Measurements from ENCODE around the gene ZC2HC1C. TPM values are rescaled to one million over a fixed set of nuclear protein-coding genes. Genes with fewer than 3 reads are reported as not detected.

The ZC2HC1C gene
- total and polyA plus RNA-seq, 9 of the 15 experiments (the other 6 are each of a cell fraction or from before 2014, with no cell fraction given), result 6.3 to 9.2 (median 7.7) TPM

DNA sequence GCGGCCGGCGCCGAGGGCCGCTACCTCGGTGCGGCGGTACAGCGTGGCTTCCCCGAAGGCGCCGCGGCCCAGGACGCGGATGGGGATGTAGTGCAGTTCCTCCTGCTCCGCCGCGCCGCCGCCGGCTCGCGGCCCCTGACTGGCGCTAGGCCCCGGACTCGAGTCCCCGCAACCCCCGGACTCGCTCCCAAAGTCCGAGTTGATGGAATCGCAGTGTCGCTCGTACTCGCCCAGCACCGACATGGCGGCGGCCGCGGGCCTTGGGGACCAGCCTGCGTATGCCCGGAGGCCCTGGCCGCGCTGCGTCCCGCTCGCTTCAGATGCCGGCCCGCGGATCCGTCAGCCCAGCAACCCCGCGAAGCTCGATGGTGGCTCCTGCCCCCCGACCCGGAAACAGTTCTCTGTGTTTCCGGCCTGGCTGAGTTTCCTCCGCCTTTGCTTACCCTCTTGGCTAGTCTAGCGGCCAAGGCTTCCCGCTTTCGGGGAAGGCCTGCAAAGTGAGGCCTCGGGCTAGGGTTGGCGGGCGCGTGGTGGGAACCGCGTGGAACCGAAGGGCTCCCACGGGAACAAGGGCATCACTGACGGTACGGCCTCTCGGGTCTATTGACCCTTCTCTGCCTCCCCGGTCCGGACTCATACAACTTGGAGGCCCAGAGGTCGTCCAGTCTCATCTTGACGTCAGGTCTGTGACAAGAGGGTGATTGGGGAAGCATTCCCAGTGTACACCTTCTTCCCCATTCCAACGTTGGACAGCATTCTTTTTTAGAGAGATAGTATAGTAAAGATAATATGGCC is 57.4 kb downstream of the ZC2HC1C start, which contains the start of gene NEK9 (continued):
- TF ChIP-seq AFF4 (CRISPR knock-in tag; IDR thresholded peaks at IDR 0.05), result peak; percentile 43; the same call in 1 of the 2 replicates
- TF ChIP-seq SUPT5H (IDR thresholded peaks at IDR 0.05), result peak; percentile 87
- no peak for TF ChIP-seq CTCF (IDR thresholded peaks at IDR 0.05 in 2 of 3, conservative IDR thresholded peaks at IDR 0.05 in 1 of 3; ENCODE audit: insufficient read depth in 2 of 3, low read depth in 1 of 3, low read length in 3 of 3)
- TF ChIP-seq ZNF175 (CRISPR knock-in tag; IDR thresholded peaks at IDR 0.05; ENCODE audit: low read depth), result 0 out of 2 replicates have a peak, but pooled peaks have one; percentile 43
- TF ChIP-seq ARID4B (CRISPR knock-in tag; IDR thresholded peaks at IDR 0.05), result peak; percentile 79
- peak; percentile 74 for TF ChIP-seq C11orf30 (IDR thresholded peaks at IDR 0.05; ENCODE audit: low read depth)
- TF ChIP-seq, protein P1, sequence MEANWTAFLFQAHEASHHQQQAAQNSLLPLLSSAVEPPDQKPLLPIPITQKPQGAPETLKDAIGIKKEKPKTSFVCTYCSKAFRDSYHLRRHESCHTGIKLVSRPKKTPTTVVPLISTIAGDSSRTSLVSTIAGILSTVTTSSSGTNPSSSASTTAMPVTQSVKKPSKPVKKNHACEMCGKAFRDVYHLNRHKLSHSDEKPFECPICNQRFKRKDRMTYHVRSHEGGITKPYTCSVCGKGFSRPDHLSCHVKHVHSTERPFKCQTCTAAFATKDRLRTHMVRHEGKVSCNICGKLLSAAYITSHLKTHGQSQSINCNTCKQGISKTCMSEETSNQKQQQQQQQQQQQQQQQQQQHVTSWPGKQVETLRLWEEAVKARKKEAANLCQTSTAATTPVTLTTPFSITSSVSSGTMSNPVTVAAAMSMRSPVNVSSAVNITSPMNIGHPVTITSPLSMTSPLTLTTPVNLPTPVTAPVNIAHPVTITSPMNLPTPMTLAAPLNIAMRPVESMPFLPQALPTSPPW (CRISPR knock-in tag; IDR thresholded peaks at IDR 0.05), result peak; percentile 42; the same call in 1 of the 2 replicates
- TF ChIP-seq ATF7 (IDR thresholded peaks at IDR 0.05), result peak; percentile 60; the same call in 1 of the 2 replicates
- TF ChIP-seq, protein P2, sequence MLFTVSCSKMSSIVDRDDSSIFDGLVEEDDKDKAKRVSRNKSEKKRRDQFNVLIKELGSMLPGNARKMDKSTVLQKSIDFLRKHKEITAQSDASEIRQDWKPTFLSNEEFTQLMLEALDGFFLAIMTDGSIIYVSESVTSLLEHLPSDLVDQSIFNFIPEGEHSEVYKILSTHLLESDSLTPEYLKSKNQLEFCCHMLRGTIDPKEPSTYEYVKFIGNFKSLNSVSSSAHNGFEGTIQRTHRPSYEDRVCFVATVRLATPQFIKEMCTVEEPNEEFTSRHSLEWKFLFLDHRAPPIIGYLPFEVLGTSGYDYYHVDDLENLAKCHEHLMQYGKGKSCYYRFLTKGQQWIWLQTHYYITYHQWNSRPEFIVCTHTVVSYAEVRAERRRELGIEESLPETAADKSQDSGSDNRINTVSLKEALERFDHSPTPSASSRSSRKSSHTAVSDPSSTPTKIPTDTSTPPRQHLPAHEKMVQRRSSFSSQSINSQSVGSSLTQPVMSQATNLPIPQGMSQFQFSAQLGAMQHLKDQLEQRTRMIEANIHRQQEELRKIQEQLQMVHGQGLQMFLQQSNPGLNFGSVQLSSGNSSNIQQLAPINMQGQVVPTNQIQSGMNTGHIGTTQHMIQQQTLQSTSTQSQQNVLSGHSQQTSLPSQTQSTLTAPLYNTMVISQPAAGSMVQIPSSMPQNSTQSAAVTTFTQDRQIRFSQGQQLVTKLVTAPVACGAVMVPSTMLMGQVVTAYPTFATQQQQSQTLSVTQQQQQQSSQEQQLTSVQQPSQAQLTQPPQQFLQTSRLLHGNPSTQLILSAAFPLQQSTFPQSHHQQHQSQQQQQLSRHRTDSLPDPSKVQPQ (CRISPR knock-in tag; IDR thresholded peaks at IDR 0.05; ENCODE audit: borderline replicate concordance), result no peak
- no peak for TF ChIP-seq ZNF174 (CRISPR knock-in tag; IDR thresholded peaks at IDR 0.05)
- TF ChIP-seq NR3C1 (CRISPR knock-in tag; IDR thresholded peaks at IDR 0.05), result peak; percentile 84; the same call in 1 of the 2 replicates

Data from K562 (cell line).